Measurements from ENCODE around the gene RPL10A. TPM values are rescaled to one million over a fixed set of nuclear protein-coding genes. Genes with fewer than 3 reads are reported as not detected.
"Not testable (repeated sequence)": the region's sequence is repeated elsewhere in the genome, so short reads cannot be mapped to it uniquely, and the experiment has no call there.

Gene RPL10A
- 1,000 to 10,000 TPM; 1,948 to 2,087 (median 2,028) TPM for polyA plus RNA-seq (ENCODE audit: insufficient read length in 4 of 4)

DNA sequence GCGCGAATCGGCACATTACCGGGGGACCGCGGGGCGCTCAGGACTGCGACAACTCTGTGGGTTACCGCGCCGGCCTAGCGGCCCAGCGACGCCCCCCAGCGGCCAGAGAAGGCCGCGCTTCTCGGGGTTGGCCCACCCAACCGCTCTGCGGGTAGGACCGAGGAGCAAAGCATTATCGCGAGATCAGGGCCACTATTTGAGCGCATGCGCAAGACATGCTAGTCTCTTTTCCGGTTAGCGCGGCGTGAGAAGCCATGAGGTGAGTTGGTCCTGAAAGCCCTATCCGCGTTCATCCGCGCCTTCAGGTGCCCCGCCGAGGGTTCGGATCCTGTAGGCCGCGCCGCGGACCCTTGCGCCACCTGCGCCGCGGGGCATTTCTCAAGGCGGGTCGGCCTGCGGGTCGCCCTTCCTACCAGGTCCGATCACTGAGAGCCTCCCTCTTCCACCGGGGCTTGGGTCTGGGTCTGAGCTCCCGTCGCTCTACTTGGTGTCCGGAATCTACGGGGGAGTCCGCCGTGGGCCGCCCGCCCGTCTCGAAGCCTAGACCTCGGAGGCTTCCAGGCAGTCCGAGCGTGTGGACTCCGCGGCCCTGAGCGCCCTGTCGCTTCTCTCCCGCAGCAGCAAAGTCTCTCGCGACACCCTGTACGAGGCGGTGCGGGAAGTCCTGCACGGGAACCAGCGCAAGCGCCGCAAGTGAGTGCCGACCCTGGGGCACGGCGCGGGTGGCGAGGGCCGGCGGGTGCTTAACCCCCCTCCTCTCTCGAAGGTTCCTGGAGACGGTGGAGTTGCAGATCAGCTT lies at the start of gene RPL10A:
Gene RPL10A, plus strand, starts transcription at position 221 of the 799 bp plus-strand sequence. Its CDS starts 34 bp downstream, at position 255.
- peak; percentile 96 to 97 (median 96) for DNase-seq (ENCODE audit: low read depth in 4 of 4, low spot score in 3 of 4)

- peak in 1 of 4 donors; percentile 26 for DNase-seq (ENCODE audit: low read depth in 4 of 4, low spot score in 3 of 4)
Measured at GRCh38 chr6:35419417-35419816, 48.8 kb upstream of the RPL10A start.

DNA sequence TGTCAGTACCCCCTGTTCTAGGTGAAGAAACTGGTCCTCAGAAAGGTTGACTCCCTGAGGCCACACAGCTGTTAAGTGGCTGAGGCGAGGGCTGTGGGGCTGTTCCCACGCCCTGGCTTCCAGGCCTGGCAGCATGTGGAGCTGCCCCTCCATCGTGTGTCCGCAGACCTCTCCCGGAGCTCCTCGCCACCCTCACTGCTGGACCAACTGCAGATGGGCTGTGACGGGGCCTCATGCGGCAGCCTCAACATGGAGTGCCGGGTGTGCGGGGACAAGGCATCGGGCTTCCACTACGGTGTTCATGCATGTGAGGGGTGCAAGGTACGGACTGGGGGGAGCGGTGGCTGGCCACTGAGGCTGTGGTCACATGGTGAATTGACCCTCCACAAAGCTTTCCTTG lies 48.2 kb upstream of the RPL10A start:
- no peak for DNase-seq (ENCODE audit: low read depth in 4 of 4, low spot score in 3 of 4)

DNA sequence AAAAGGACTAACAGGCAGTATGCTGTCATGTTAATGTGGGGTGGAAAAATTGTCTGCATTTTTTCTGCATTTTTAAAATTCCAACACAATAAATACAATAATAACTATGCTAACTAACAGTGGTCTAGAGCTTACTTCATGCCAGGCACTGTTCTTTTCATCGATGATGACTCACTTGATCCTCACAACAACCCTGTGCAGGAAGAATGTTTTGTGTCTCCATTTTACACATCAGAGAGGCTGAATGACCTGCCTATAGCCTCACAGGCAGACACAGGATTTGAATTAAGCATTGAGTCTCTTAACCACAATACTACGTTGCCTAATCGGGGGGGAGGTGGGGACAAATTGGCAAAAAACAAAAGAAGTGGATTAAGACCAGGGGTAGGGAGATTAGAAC lies 42.9 kb upstream of the RPL10A start:
- no peak for DNase-seq (ENCODE audit: low read depth in 4 of 4, low spot score in 3 of 4)

DNA sequence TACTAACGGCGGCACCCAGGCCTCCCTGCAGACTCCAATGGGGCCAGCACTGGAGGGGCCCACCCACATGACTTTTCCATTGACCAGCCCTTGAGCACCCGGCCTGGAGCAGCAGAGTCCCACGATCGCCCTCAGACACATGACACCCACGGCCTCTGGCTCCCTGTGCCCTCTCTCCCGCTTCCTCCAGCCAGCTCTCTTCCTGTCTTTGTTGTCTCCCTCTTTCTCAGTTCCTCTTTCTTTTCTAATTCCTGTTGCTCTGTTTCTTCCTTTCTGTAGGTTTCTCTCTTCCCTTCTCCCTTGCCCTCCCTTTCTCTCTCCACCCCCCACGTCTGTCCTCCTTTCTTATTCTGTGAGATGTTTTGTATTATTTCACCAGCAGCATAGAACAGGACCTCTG lies 42.1 kb upstream of the RPL10A start:
- DNase-seq (ENCODE audit: low read depth in 4 of 4, low spot score in 3 of 4): no peak

- no peak for DNase-seq (ENCODE audit: low read depth in 4 of 4, low spot score in 3 of 4)
Measured at GRCh38 chr6:35427435-35427834, 40.8 kb upstream of the RPL10A start.

DNA sequence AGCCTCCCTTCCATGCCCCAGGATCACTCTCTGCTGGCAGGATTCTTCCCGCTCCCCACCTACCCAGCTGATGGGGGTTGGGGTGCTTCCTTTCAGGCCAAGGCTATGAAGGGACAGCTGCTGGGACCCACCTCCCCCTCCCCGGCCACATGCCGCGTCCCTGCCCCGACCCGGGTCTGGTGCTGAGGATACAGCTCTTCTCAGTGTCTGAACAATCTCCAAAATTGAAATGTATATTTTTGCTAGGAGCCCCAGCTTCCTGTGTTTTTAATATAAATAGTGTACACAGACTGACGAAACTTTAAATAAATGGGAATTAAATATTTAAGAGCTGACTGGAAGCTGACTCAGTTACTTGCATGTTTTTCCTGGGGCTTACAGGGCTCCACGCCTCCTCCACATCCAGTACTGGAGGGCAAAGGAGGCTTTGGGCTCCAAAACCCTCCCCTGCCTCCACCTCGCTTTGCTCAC lies 40.3 kb upstream of the RPL10A start:
- no peak for DNase-seq (ENCODE audit: low read depth in 4 of 4, low spot score in 3 of 4)

GRCh38 chr6:35428421-35429149 lies 39.6 kb upstream of the RPL10A start:
- DNase-seq (ENCODE audit: low read depth in 4 of 4, low spot score in 3 of 4): no peak

DNA sequence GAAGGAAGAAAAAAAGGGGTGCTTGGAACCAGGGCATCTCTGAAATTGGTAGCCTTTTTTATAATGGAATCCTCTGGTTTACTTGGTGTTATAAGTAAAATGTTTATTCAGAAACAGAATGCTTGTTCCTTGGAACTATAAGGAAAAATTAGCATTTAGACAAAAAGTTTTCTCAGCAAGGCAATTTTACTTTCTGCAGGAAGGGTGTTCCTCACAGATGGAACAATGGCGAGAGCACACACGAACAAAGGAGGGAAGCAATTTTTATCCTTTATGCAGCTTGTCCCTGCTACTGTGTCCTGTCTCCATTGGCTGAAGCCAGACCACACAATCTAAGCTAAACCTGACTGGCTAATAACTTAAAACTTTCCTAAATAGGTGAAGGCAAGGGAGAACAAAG lies 38.7 kb upstream of the RPL10A start:
- DNase-seq (ENCODE audit: low read depth in 4 of 4, low spot score in 3 of 4): no peak

DNA sequence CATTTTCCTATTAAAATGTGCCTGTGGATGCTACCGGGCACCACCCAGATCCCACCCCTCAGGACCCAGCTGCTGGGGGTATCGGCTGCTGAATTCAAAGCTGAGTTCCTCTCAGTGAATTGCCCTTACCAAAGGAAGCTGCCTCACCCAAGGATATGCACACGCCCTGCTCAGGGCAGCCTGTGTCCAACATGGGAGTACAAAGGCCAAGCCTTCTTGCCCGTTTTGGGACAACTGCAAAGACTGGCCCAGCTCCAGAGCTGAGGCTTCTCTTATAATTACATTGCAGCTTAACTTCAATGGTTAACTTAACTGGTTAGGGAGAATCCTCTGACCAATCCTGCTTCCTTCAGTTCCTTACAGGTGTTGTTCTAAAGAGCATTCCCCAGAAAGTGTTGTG lies 35.9 kb upstream of the RPL10A start:
- DNase-seq (ENCODE audit: low read depth in 4 of 4, low spot score in 3 of 4): no peak

- not testable (repeated sequence) for DNase-seq (ENCODE audit: low read depth in 4 of 4, low spot score in 3 of 4)
Measured at GRCh38 chr6:35432702-35433101, 35.5 kb upstream of the RPL10A start.

- no peak for DNase-seq (ENCODE audit: low read depth in 4 of 4, low spot score in 3 of 4)
Measured at GRCh38 chr6:35435074-35435837, 32.9 kb upstream of the RPL10A start.

DNA sequence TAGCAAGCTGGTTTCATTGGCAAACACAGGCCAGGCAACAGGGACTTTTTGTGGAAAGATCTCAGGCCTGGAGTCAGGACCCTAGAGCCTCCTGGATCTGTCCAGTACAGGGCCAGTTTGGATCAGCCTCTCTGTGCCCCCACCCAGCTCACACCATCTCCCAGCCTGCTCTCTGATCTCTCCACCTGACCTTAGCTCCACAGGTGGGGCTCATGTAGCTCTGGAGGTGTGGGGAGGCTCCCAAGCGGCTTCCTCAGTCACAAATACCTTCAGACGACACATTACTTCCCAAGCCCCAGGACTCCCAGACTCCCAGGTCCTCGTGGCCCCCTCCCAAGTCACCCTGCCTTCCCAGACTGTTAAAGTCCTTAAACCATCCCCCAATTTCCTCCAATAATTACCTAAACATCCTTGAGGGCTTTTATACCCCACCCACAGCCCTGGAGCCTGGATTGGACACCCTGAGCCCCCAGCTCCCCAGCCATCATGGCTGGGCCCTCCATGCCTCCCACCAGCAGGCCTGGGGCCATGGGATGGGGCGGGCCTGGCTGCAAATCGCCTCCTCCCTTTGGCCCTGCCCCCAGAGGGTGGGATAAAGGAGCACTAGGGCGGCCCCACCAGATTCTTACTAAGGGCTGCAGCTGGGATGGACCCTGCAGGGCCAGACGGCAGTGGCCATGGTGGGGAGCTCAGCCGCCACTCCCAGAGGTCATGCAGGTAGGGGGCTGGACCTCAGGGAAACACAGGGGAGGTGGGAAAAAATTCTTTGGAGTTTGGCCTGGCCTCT lies 31.9 kb upstream of the RPL10A start:
- no peak for DNase-seq (ENCODE audit: low read depth in 4 of 4, low spot score in 3 of 4)

DNA sequence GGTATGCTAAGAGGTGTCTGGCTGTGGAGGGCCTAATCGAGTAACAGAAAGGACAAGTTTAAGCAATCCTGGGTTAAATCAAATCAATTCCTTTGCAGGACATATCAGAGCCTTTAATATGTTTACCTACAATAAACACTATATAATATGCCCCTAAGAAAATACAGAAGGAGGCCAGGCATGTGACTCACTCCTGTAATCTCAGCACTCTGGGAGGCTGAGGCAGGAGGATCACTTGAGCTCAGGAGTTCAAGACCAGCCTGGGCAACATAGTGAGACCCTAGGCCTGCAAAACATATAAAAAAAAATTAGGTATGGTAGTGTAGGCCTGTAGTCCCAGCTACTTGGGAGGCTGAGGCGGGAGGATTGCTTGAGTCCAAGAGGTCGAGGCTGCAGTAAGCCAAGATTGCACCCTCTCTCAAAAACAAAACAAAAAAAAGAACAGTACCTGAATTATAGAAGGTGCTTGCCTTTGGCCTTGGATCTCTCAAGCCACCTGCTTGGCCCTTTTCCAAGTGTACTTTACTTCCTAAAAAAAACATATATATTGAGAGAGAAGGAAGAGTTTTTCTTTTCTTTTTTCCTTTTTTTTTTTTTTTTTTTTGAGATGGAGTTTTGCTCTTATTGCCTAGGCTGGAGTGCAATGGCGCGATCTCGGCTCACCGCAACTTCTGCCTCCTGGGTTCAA lies 29.7 kb upstream of the RPL10A start:
- not testable (repeated sequence) for DNase-seq (ENCODE audit: low read depth in 4 of 4, low spot score in 3 of 4)

DNA sequence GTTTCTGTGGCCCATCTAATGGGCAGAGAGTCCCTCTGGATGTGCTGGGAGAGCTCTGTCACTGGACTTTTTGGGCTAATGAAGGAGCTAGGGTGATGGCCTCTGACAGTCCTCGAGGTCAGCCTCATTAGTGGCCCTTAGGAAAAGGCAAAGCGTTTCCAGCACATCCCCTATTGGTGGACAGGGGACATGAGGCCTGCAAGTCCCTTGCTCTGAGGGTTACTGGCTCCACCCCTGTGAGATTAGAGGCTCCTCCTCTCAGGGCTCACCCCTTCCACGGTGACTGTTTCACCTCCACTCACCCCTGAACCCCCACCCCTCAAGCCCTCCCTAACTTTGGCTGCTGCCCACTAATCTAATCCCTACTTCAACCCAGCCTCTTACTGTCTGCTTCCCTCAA lies 28.9 kb upstream of the RPL10A start:
- no peak for DNase-seq (ENCODE audit: low read depth in 4 of 4, low spot score in 3 of 4)

- DNase-seq (ENCODE audit: low read depth in 4 of 4, low spot score in 3 of 4): no peak
Measured at GRCh38 chr6:35441205-35441604, 27.0 kb upstream of the RPL10A start.

DNA sequence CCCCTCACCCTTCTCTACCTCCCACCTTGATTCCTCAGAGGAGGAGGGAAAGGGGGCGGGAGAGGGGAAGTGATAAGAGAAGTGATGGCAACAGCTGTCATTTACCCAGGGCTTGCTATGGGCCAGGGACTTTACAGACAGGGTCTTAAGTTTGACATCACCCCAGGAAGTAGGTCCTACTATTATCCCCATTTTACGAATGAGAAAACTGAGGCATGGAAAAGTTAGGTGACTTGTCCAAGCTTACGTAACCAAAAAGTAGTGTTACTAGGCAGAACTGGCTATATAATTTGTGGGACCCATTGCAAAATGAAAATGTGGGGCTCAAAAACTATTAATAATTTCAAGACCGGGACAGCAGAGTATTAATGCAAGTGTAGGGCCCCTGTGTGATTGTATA lies 26.6 kb upstream of the RPL10A start:
- no peak for DNase-seq (ENCODE audit: low read depth in 4 of 4, low spot score in 3 of 4)

DNA sequence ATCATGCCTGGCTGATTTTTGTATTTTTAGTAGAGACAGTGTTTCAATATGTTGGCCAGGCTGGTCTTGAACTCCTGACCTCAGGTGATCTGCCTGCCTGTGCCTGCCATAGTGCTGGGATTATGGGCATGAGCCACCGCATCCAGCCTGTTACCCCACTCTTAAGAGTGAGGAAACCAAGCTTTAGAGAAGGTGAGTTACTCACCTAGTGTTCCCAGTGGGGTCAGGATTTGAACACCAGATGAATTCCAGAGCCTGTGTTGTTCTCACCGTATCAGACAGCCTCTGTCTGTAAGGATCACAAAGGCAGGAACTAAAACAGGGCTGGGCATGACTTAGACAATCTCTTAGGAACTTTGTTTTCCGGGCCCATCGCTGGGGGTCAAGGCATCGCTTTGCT lies 25.5 kb upstream of the RPL10A start:
- no peak for DNase-seq (ENCODE audit: low read depth in 4 of 4, low spot score in 3 of 4)

- DNase-seq (ENCODE audit: low read depth in 4 of 4, low spot score in 3 of 4): no peak
Measured at GRCh38 chr6:35443341-35444030, 24.7 kb upstream of the RPL10A start.

All from right renal pelvis (tissue), 4 donors.